HepG2 (cell line): Measurements from ENCODE around the gene PSD4. TPM values are rescaled to one million over a fixed set of nuclear protein-coding genes. Genes with fewer than 3 reads are reported as not detected.

Experiments used
- GABPB1 ChIP-seq: IDR thresholded peaks from 2 replicates; pipeline ENCODE4 v1.6.1; 2016; ENCODE audit warnings: mild to moderate bottlenecking, missing genetic modification reagents, moderate library complexity, missing compliant biosample characterization
- GATA4 ChIP-seq: sonication (generic); IDR thresholded peaks from 2 replicates; pipeline ENCODE4 v1.6.1; 2016; ENCODE audit warnings: antibody characterized with exemption, low read depth, borderline replicate concordance
- GMEB2 ChIP-seq: IDR thresholded peaks from 2 replicates; pipeline ENCODE4 v1.6.1; 2016; ENCODE audit warnings: missing biosample characterization, missing genetic modification reagents, low read depth
- ISL2 ChIP-seq: sonication (generic); formaldehyde crosslinking; IDR thresholded peaks from 2 replicates; pipeline ENCODE4 v1.5.0; 2020; ENCODE audit warnings: missing genetic modification reagents
- PLSCR1 ChIP-seq: sonication (generic); formaldehyde crosslinking; IDR thresholded peaks from 2 replicates; pipeline ENCODE4 v1.5.0; 2020; ENCODE audit warnings: missing genetic modification reagents, mild to moderate bottlenecking, borderline replicate concordance
- SIX1 ChIP-seq: sonication (generic); formaldehyde crosslinking; IDR thresholded peaks from 2 replicates; pipeline ENCODE4 v1.4.0; 2020; ENCODE audit warnings: missing genetic modification reagents, borderline replicate concordance
- STAT6 ChIP-seq: sonication (generic); formaldehyde crosslinking; IDR thresholded peaks from 2 replicates; pipeline ENCODE4 v1.4.0; 2020; ENCODE audit warnings: missing genetic modification reagents, mild to moderate bottlenecking, borderline replicate concordance
- TBX3 ChIP-seq: fragments of 450-650 bp; IDR thresholded peaks from 2 replicates; pipeline ENCODE4 v1.6.1; 2017; ENCODE audit warnings: antibody characterized with exemption, mild to moderate bottlenecking, inconsistent platforms, borderline replicate concordance
- ZNF121 ChIP-seq: sonication (generic); formaldehyde crosslinking; IDR thresholded peaks from 2 replicates; pipeline ENCODE4 v1.5.0; 2020; ENCODE audit warnings: mild to moderate bottlenecking, missing genetic modification reagents
- ZNF264 ChIP-seq: sonication (generic); formaldehyde crosslinking; IDR thresholded peaks from 2 replicates; pipeline ENCODE4 v1.4.0; 2020; ENCODE audit warnings: missing genetic modification reagents
- ZNF274 ChIP-seq: sonication (generic); formaldehyde crosslinking; IDR thresholded peaks from 2 replicates; pipeline ENCODE4 v1.5.1; 2020; ENCODE audit warnings: mild to moderate bottlenecking, missing genetic modification reagents
- ZNF280B ChIP-seq: sonication (generic); formaldehyde crosslinking; IDR thresholded peaks from 2 replicates; pipeline ENCODE4 v1.5.0; 2020; ENCODE audit warnings: missing genetic modification reagents, mild to moderate bottlenecking, borderline replicate concordance
- ZNF468 ChIP-seq: sonication (generic); formaldehyde crosslinking; IDR thresholded peaks from 2 replicates; pipeline ENCODE4 v1.8.0; 2022; ENCODE audit warnings: mild to moderate bottlenecking, moderate library complexity, missing genetic modification reagents
- ZNF615 ChIP-seq: sonication (generic); formaldehyde crosslinking; IDR thresholded peaks from 2 replicates; pipeline ENCODE4 v1.5.0; 2020; ENCODE audit warnings: mild to moderate bottlenecking, missing genetic modification reagents, borderline replicate concordance
- polyA plus RNA-seq, 8 experiments: library from polyadenylated mRNA; depleted of rRNA in 3 of 8; stranded (reverse) in 7 of 8; unstranded in 1 of 8; fragments of >200 nt; fragmentation: Illumina TruSeq in 4 of 8; extraction: Trizol in 4 of 8; gene quantifications; 2 replicates each; pipeline versions ENCODE4 v1.2.1 to v1.2.3, GENCODE V29; 2011 to 2016; ENCODE audit warnings: low read depth in 4 of 8, missing spikeins in 1 of 8, mixed read lengths in 1 of 8; ENCODE audit not compliant: insufficient read depth in 1 of 8
- total RNA-seq, 5 experiments: library from RNA; depleted of rRNA; stranded (reverse); fragments of >200 nt; fragmentation: Illumina TruSeq; extraction: Trizol; gene quantifications; 2 replicates each; pipeline ENCODE4 v1.2.3, GENCODE V29; 2016; ENCODE audit warnings: low read depth in 1 of 5
- TF ChIP-seq, protein P1 (sequence below): sonication (generic); formaldehyde crosslinking; IDR thresholded peaks from 2 replicates; pipeline ENCODE4 v1.5.1; 2020; ENCODE audit warnings: mild to moderate bottlenecking, missing genetic modification reagents, borderline replicate concordance

The PSD4 gene
- total and polyA plus RNA-seq, 2 of the 13 experiments (the other 11 are each of a cell fraction or from before 2014, with no cell fraction given), result 5.8 to 9.4 TPM

GRCh38 chr2:113202305-113203216, 28.8 kb downstream of the PSD4 start (continued):
- no peak for TF ChIP-seq GATA4
- no peak for TF ChIP-seq SIX1 (CRISPR knock-in tag)
- no peak for TF ChIP-seq GMEB2 (CRISPR knock-in tag)
- TF ChIP-seq GABPB1 (CRISPR knock-in tag), result no peak
- TF ChIP-seq ZNF615 (CRISPR knock-in tag), result no peak
- no peak for TF ChIP-seq ZNF274 (CRISPR knock-in tag)
- TF ChIP-seq ZNF468, result 0 out of 2 replicates have a peak, but pooled peaks have one; percentile 12
- no peak for TF ChIP-seq ZNF264 (CRISPR knock-in tag)
- TF ChIP-seq ISL2 (CRISPR knock-in tag), result no peak
- TF ChIP-seq ZNF280B (CRISPR knock-in tag), result 0 out of 2 replicates have a peak, but pooled peaks have one; percentile 27
- no peak for TF ChIP-seq PLSCR1 (CRISPR knock-in tag)
- no peak for TF ChIP-seq STAT6 (CRISPR knock-in tag)
- TF ChIP-seq ZNF121, result no peak
- TF ChIP-seq, protein P1, sequence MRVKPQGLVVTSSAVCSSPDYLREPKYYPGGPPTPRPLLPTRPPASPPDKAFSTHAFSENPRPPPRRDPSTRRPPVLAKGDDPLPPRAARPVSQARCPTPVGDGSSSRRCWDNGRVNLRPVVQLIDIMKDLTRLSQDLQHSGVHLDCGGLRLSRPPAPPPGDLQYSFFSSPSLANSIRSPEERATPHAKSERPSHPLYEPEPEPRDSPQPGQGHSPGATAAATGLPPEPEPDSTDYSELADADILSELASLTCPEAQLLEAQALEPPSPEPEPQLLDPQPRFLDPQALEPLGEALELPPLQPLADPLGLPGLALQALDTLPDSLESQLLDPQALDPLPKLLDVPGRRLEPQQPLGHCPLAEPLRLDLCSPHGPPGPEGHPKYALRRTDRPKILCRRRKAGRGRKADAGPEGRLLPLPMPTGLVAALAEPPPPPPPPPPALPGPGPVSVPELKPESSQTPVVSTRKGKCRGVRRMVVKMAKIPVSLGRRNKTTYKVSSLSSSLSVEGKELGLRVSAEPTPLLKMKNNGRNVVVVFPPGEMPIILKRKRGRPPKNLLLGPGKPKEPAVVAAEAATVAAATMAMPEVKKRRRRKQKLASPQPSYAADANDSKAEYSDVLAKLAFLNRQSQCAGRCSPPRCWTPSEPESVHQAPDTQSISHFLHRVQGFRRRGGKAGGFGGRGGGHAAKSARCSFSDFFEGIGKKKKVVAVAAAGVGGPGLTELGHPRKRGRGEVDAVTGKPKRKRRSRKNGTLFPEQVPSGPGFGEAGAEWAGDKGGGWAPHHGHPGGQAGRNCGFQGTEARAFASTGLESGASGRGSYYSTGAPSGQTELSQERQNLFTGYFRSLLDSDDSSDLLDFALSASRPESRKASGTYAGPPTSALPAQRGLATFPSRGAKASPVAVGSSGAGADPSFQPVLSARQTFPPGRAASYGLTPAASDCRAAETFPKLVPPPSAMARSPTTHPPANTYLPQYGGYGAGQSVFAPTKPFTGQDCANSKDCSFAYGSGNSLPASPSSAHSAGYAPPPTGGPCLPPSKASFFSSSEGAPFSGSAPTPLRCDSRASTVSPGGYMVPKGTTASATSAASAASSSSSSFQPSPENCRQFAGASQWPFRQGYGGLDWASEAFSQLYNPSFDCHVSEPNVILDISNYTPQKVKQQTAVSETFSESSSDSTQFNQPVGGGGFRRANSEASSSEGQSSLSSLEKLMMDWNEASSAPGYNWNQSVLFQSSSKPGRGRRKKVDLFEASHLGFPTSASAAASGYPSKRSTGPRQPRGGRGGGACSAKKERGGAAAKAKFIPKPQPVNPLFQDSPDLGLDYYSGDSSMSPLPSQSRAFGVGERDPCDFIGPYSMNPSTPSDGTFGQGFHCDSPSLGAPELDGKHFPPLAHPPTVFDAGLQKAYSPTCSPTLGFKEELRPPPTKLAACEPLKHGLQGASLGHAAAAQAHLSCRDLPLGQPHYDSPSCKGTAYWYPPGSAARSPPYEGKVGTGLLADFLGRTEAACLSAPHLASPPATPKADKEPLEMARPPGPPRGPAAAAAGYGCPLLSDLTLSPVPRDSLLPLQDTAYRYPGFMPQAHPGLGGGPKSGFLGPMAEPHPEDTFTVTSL, result no peak
- no peak for TF ChIP-seq TBX3
